Measurements from ENCODE around the gene RPL35A. TPM values are rescaled to one million over a fixed set of nuclear protein-coding genes. Genes with fewer than 3 reads are reported as not detected.

RPL35A gene
- total RNA-seq, 1 donor from 2014 or later = 728 TPM

GRCh38 chr3:197953325-197953724 lies 3.3 kb downstream of the RPL35A start:
- peak overlapping the region; percentile 57 for H3K4me3 Mint-ChIP-seq (ENCODE audit: unreplicated experiment)
- no peak for TF ChIP-seq CTCF (IDR thresholded peaks at IDR 0.05; ENCODE audit: partially characterized antibody, unreplicated experiment)
- H3K27me3 Mint-ChIP-seq (ENCODE audit: unreplicated experiment) = peaks cover 10% of the 10 kb centered on the region
- no peak for DNase-seq
- H3K27ac Mint-ChIP-seq (ENCODE audit: unreplicated experiment) = peak overlapping the region; percentile 36
- H3K4me1 Mint-ChIP-seq (ENCODE audit: low read depth, unreplicated experiment) = peaks cover 15% of the 10 kb centered on the region
- H3K9me3 Mint-ChIP-seq (ENCODE audit: unreplicated experiment) = peaks cover 4% of the 10 kb centered on the region
- no peaks in the 10 kb centered on the region for H3K36me3 Mint-ChIP-seq (ENCODE audit: unreplicated experiment)

- TF ChIP-seq CTCF (IDR thresholded peaks at IDR 0.05; ENCODE audit: partially characterized antibody, unreplicated experiment) = no peak
- H3K36me3 Mint-ChIP-seq (ENCODE audit: unreplicated experiment) = no peaks in the 10 kb centered on the region
- H3K4me1 Mint-ChIP-seq (ENCODE audit: low read depth, unreplicated experiment) = peaks cover 15% of the 10 kb centered on the region
- H3K27ac Mint-ChIP-seq (ENCODE audit: unreplicated experiment) = no peak overlapping the region
- DNase-seq = no peak
- peaks cover 4% of the 10 kb centered on the region for H3K9me3 Mint-ChIP-seq (ENCODE audit: unreplicated experiment)
- H3K27me3 Mint-ChIP-seq (ENCODE audit: unreplicated experiment) = peaks cover 10% of the 10 kb centered on the region
- peak overlapping the region; percentile 3 for H3K4me3 Mint-ChIP-seq (ENCODE audit: unreplicated experiment)
These were observed 3.9 kb downstream of the RPL35A start for GRCh38 chr3:197953881-197954280.

- Mint-ChIP-seq H3K36me3 (ENCODE audit: unreplicated experiment) (no peaks in the 10 kb centered on the region), H3K4me1 (ENCODE audit: low read depth, unreplicated experiment) (peaks cover 18% of the 10 kb centered on the region)
These were observed 6.0 kb downstream of the RPL35A start for GRCh38 chr3:197955892-197956477.

GRCh38 chr3:197956626-197956988 lies 6.6 kb downstream of the RPL35A start:
- Mint-ChIP-seq H3K27me3 (ENCODE audit: unreplicated experiment) (no peaks in the 10 kb centered on the region), H3K4me3 (ENCODE audit: unreplicated experiment) (no peak overlapping the region), H3K36me3 (ENCODE audit: unreplicated experiment) (no peaks in the 10 kb centered on the region), H3K9me3 (ENCODE audit: unreplicated experiment) (peaks cover 9% of the 10 kb centered on the region), H3K4me1 (ENCODE audit: low read depth, unreplicated experiment) (peaks cover 18% of the 10 kb centered on the region), H3K27ac (ENCODE audit: unreplicated experiment) (no peak overlapping the region)
- TF ChIP-seq CTCF (IDR thresholded peaks at IDR 0.05; ENCODE audit: partially characterized antibody, unreplicated experiment) = no peak
- no peak for DNase-seq

More at GRCh38 chr3:197955892-197956477, 6.0 kb downstream of the RPL35A start:
- no peak overlapping the region for H3K4me3 Mint-ChIP-seq (ENCODE audit: unreplicated experiment)
- no peaks in the 10 kb centered on the region for H3K27me3 Mint-ChIP-seq (ENCODE audit: unreplicated experiment)
- H3K9me3 Mint-ChIP-seq (ENCODE audit: unreplicated experiment) = peaks cover 9% of the 10 kb centered on the region
- no peak overlapping the region for H3K27ac Mint-ChIP-seq (ENCODE audit: unreplicated experiment)
- no peak for DNase-seq
- TF ChIP-seq CTCF (IDR thresholded peaks at IDR 0.05; ENCODE audit: partially characterized antibody, unreplicated experiment) = no peak

GRCh38 chr3:197957790-197958133 lies 7.8 kb downstream of the RPL35A start:
- Mint-ChIP-seq H3K9me3 (ENCODE audit: unreplicated experiment) (peaks cover 9% of the 10 kb centered on the region), H3K4me3 (ENCODE audit: unreplicated experiment) (no peak overlapping the region), H3K36me3 (ENCODE audit: unreplicated experiment) (no peaks in the 10 kb centered on the region), H3K27ac (ENCODE audit: unreplicated experiment) (no peak overlapping the region), H3K4me1 (ENCODE audit: low read depth, unreplicated experiment) (peaks cover 17% of the 10 kb centered on the region), H3K27me3 (ENCODE audit: unreplicated experiment) (no peaks in the 10 kb centered on the region)
- no peak for DNase-seq
- no peak for TF ChIP-seq CTCF (IDR thresholded peaks at IDR 0.05; ENCODE audit: partially characterized antibody, unreplicated experiment)

Measured in glutamatergic neuron (in vitro differentiated cells).